ENCODE measurements around the gene SLC34A1. TPM values are rescaled to one million over a fixed set of nuclear protein-coding genes. Genes with fewer than 3 reads are reported as not detected.
"Not testable (repeated sequence)": the region's sequence is repeated elsewhere in the genome, so short reads cannot be mapped to it uniquely, and the experiment has no call there.

The SLC34A1 gene
- total and polyA plus RNA-seq, 2 of the 13 experiments (the other 11 are each of a cell fraction or from before 2014, with no cell fraction given), result 0.03 to 0.20 TPM

GRCh38 chr5:177359860-177360259, 24.4 kb upstream of the SLC34A1 start (continued):
- TF ChIP-seq ZBED4 (CRISPR knock-in tag; IDR thresholded peaks at IDR 0.05; ENCODE audit: borderline replicate concordance) (no peak), NFIB (CRISPR knock-in tag; IDR thresholded peaks at IDR 0.05; ENCODE audit: borderline replicate concordance) (no peak), PRPF4 (IDR thresholded peaks at IDR 0.05; ENCODE audit: low read depth, low read length, poor library complexity, severe bottlenecking) (no peak), PBX2 (CRISPR knock-in tag; IDR thresholded peaks at IDR 0.05) (no peak)

- H3K4me2 ChIP-seq (ENCODE audit: low read depth, low read length); H2AFZ ChIP-seq (ENCODE audit: low read length); DNase-seq (ENCODE audit: low spot score); CTCF ChIA-PET (ENCODE audit: low intra/inter-chr PET ratio, low total read pairs); H3K9me3 ChIP-seq (ENCODE audit: low read length); H3K27ac ChIP-seq (ENCODE audit: extremely low read length, insufficient read depth, low read length); H3K36me3 ChIP-seq (replicated peaks in 1 of 2; ENCODE audit: control insufficient read depth in 1 of 2, insufficient read depth in 2 of 2, low read length in 2 of 2); ATAC-seq; H3K9ac ChIP-seq (ENCODE audit: insufficient read depth, low read depth, low read length); H3K79me2 ChIP-seq (ENCODE audit: insufficient read depth, low read length); intact Hi-C loops (cut with micrococcal nuclease; ENCODE audit: unreplicated experiment); FAIRE-seq; H4K20me1 ChIP-seq (ENCODE audit: insufficient read depth, low read length); BruUV-seq (replicated peaks): not testable (repeated sequence)
- no CpG with 5 or more reads among the region's 7 CpGs for WGBS (ENCODE audit: low lambda C conversion rate)
- Histone ChIP-seq H3K4me1 (ENCODE audit: insufficient read depth, low read length) (peaks cover 97% of the 10 kb centered on the region), H3K4me3 (replicated peaks in 1 of 3; ENCODE audit: insufficient read depth in 1 of 3, low read depth in 2 of 3, low read length in 3 of 3) (peak overlapping the region in 1 of 3 experiments; percentile 15; a peak in 1 of 6 replicates), H3K27me3 (ENCODE audit: control insufficient read depth in 1 of 2, insufficient read depth in 2 of 2, low read length in 2 of 2) (peaks cover 0 to 23% of the 10 kb centered on the region in 2 experiments; a peak in 4 of 5 replicates)
- POLR2A ChIA-PET, result interaction anchor here (2.0 to 2.8 kb wide), 2 partner anchors 9 kb away, joined by 10 to 16 read pairs; partner anchors contain the start of gene LMAN2
- TF ChIP-seq ZNF687 (CRISPR knock-in tag; IDR thresholded peaks at IDR 0.05), result 0 out of 2 replicates have a peak, but pooled peaks have one; percentile 7
- in situ Hi-C loops (cut with HindIII; ENCODE audit: extremely low pct_ligation_motif_present, low pct_unique_long_range_greater_than_20kb), result loop anchor here (5.0 to 25.0 kb wide), 2 partner anchors 48 to 823 kb away; partner anchors contain the start of genes CDHR2, MXD3 and RNF44
Observed at GRCh38 chr5:177360740-177361139, 23.5 kb upstream of the SLC34A1 start.
